GM12874 (cell line): Measurements from ENCODE around the gene EMP1.

Experiments used
- CTCF ChIP-seq: IDR thresholded peaks from 2 replicates; pipeline ENCODE4 v1.5.1; 2011; ENCODE audit warnings: low read depth, mild to moderate bottlenecking, control low read depth, low read length, moderate library complexity; ENCODE audit not compliant: insufficient read depth

EMP1 gene

GRCh38 chr12:13243516-13244070 is 47.1 kb downstream of the EMP1 start:
- TF ChIP-seq CTCF, result no peak

GRCh38 chr12:13247596-13247995 is 51.1 kb downstream of the EMP1 start:
- no peak for TF ChIP-seq CTCF

GRCh38 chr12:13248964-13249363 is 52.4 kb downstream of the EMP1 start:
- TF ChIP-seq CTCF, result no peak

- TF ChIP-seq CTCF, result no peak
Measured at GRCh38 chr12:13250416-13250815, 53.9 kb downstream of the EMP1 start.

- TF ChIP-seq CTCF, result no peak
Measured at GRCh38 chr12:13251521-13251920, 55.0 kb downstream of the EMP1 start.

GRCh38 chr12:13252024-13252423 is 55.5 kb downstream of the EMP1 start:
- TF ChIP-seq CTCF, result no peak

GRCh38 chr12:13252616-13253015 is 56.1 kb downstream of the EMP1 start:
- no peak for TF ChIP-seq CTCF
